Measurements from ENCODE around the gene STK11. TPM values are rescaled to one million over a fixed set of nuclear protein-coding genes. Genes with fewer than 3 reads are reported as not detected.

The STK11 gene, protein sequence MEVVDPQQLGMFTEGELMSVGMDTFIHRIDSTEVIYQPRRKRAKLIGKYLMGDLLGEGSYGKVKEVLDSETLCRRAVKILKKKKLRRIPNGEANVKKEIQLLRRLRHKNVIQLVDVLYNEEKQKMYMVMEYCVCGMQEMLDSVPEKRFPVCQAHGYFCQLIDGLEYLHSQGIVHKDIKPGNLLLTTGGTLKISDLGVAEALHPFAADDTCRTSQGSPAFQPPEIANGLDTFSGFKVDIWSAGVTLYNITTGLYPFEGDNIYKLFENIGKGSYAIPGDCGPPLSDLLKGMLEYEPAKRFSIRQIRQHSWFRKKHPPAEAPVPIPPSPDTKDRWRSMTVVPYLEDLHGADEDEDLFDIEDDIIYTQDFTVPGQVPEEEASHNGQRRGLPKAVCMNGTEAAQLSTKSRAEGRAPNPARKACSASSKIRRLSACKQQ
- 10 to 100 TPM; 57.7 to 86.2 (median 66.4) TPM for polyA plus RNA-seq
- long read RNA-seq, donor 1, result 0 reads
- long read RNA-seq, donor 2, result 0 reads
- long read RNA-seq, donor 3, transcript STK11-201 (10 exons, 2,611 nt), result major isoform, 6 of 6 reads
- long read RNA-seq, donor 3, partial matches to known transcripts, result 0 of 6 reads
- long read RNA-seq, donor 3, other reads (novel, unspliced or antisense), result 0 of 6 reads
- long read RNA-seq, donor 4, result 0 reads
- long read RNA-seq, donor 5, result 0 reads
- long read RNA-seq, donor 6, partial matches to known transcripts, result 20 of 21 reads
- long read RNA-seq, donor 6, other reads (novel, unspliced or antisense), result 0 of 21 reads
- long read RNA-seq, donor 7, transcript STK11-201 (10 exons, 2,611 nt), result major isoform, 16 of 16 reads
- long read RNA-seq, donor 7, partial matches to known transcripts, result 0 of 16 reads
- long read RNA-seq, donor 7, other reads (novel, unspliced or antisense), result 0 of 16 reads
- long read RNA-seq, donor 8, result 0 reads
- long read RNA-seq, donor 9, result 0 reads
- long read RNA-seq, donor 10, transcript STK11-201 (10 exons, 2,611 nt), result major isoform, 9 of 9 reads
- long read RNA-seq, donor 10, partial matches to known transcripts, result 0 of 9 reads
- long read RNA-seq, donor 10, other reads (novel, unspliced or antisense), result 0 of 9 reads

DNA sequence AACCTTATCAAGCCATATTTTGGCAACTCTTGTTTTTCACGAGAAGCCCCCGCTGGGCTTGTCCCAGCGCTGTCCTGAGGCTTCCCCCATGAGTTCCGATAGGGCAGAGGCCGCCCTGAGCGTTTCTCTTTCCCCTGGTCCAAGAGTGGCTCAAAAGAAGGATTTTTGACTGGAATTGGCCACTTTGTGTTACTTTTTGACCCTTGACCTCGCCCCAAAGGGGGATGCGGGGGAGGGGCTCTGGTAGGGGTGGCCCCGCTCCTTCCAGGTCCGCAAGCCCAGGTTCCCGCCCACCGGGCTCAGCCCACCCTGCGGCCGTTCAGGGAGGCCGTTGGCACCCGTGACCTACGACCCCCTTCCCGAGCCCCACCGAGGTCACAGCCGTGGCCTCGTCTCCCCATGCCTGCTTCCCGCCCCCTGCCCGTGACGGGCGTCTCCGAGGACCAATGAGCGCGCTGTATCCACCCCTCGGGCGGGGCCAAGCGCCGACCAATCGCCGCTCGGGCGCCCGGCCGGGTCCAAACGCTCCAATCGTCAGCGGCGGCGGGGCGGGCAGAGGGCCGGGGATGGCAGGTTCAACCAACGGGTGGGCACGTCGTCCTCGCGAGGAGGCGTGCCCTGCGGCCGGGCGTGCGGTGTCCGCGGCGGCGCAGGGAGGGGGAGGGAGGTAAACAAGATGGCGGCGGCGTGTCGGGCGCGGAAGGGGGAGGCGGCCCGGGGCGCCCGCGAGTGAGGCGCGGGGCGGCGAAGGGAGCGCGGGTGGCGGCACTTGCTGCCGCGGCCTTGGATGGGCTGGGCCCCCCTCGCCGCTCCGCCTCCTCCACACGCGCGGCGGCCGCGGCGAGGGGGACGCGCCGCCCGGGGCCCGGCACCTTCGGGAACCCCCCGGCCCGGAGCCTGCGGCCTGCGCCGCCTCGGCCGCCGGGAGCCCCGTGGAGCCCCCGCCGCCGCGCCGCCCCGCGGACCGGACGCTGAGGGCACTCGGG lies at the start of gene STK11:
Gene STK11, plus strand, starts transcription at position 665 of the 986 bp plus-strand sequence. CDS start 1,136 bp downstream, outside the sequence.
- Histone ChIP-seq H3K27me3 (ENCODE audit: control insufficient read depth in 3 of 3, insufficient read depth in 3 of 3, low read length in 3 of 3) (no peaks in the 10 kb centered on the region), H3K4me3 (ENCODE audit: low read depth in 1 of 3, low read length in 3 of 3) (peak within 1 kb of the TSS; percentile 88 to 99 (median 93)), H3K36me3 (ENCODE audit: control insufficient read depth in 3 of 3, insufficient read depth in 2 of 3, low read depth in 1 of 3, low read length in 3 of 3) (peaks cover 0 to 26% (median 0%) of the 10 kb centered on the region in 3 donors), H3K4me1 (ENCODE audit: control insufficient read depth in 3 of 3, insufficient read depth in 2 of 3, low read depth in 1 of 3, low read length in 2 of 3) (peaks cover 0 to 40% (median 6%) of the 10 kb centered on the region in 3 donors), H3K27ac (ENCODE audit: low read depth in 1 of 3, low read length in 2 of 3) (peak within 1 kb of the TSS; percentile 89 to 95 (median 91)), H3K9me3 (ENCODE audit: control insufficient read depth in 2 of 2, insufficient read depth in 1 of 2, low read depth in 1 of 2, low read length in 1 of 2) (no peaks in the 10 kb centered on the region)
- FAIRE-seq (no peak), DNase-seq (peak; percentile 99)
- WGBS, 3 donors, result 3 to 6% (median 5%) methylated on average over 59 to 114 of the region's 114 CpGs

- DNase-seq (no peak), FAIRE-seq (no peak)
- Histone ChIP-seq H3K27ac (ENCODE audit: low read depth in 1 of 3, low read length in 2 of 3) (peak overlapping the region in 1 of 3 donors; percentile 92), H3K4me1 (ENCODE audit: control insufficient read depth in 3 of 3, insufficient read depth in 2 of 3, low read depth in 1 of 3, low read length in 2 of 3) (peaks cover 0 to 16% (median 4%) of the 10 kb centered on the region in 3 donors), H3K9me3 (ENCODE audit: control insufficient read depth in 2 of 2, insufficient read depth in 1 of 2, low read depth in 1 of 2, low read length in 1 of 2) (no peaks in the 10 kb centered on the region), H3K36me3 (ENCODE audit: control insufficient read depth in 3 of 3, insufficient read depth in 2 of 3, low read depth in 1 of 3, low read length in 3 of 3) (peaks cover 3 to 76% (median 14%) of the 10 kb centered on the region in 3 donors), H3K27me3 (ENCODE audit: control insufficient read depth in 3 of 3, insufficient read depth in 3 of 3, low read length in 3 of 3) (no peaks in the 10 kb centered on the region), H3K4me3 (ENCODE audit: low read depth in 1 of 3, low read length in 3 of 3) (no peak overlapping the region)
- 83 to 88% (median 87%) methylated on average over 24 of the region's 24 CpGs for WGBS, 3 donors
These were observed 49.2 kb upstream of the STK11 start for GRCh38 chr19:1156305-1156801.

DNA sequence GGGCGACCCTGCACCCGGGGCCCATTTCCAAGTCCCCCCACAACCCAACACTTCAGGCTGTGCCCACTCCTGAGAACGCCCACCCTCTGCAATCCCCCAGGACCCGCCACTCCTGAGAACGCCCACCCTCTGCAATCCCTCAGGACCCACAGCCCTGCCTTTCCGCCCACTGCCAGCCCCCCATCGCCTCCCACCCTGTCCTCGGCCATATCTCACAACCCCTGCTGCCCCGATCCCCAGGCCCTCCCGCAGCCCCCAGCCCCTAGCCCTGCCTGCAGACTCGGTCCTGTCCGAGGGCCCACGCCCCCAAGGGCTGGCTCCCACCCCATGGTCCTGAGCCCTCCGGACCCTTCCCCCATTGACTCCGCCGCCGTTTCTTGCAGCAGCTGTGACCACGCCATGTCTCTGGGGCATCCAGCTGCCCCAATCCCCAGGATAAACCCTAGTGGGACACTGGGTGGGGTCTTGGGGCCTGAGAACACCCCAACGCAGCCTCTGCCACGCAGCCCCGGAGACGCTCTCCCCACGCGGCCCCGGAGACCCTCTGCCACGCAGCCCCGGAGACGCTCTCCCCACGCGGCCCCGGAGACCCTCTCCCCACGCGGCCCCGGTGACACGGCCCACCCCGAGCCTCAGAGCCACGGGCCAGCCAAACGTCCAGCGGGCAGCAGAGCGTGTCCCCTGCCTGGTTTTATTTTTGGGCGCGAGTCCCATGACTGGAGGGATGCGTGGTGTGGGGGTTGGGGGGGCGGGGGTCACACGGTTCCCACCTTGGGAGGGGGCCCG lies 48.6 kb upstream of the STK11 start:
- H3K27me3 ChIP-seq (ENCODE audit: control insufficient read depth in 3 of 3, insufficient read depth in 3 of 3, low read length in 3 of 3), result no peaks in the 10 kb centered on the region
- DNase-seq (no peak), FAIRE-seq (no peak)
- H3K4me3 ChIP-seq (ENCODE audit: low read depth in 1 of 3, low read length in 3 of 3), result no peak overlapping the region
- peaks cover 0 to 16% (median 4%) of the 10 kb centered on the region in 3 donors for H3K4me1 ChIP-seq (ENCODE audit: control insufficient read depth in 3 of 3, insufficient read depth in 2 of 3, low read depth in 1 of 3, low read length in 2 of 3)
- no peaks in the 10 kb centered on the region for H3K9me3 ChIP-seq (ENCODE audit: control insufficient read depth in 2 of 2, insufficient read depth in 1 of 2, low read depth in 1 of 2, low read length in 1 of 2)
- peaks cover 3 to 70% (median 13%) of the 10 kb centered on the region in 3 donors for H3K36me3 ChIP-seq (ENCODE audit: control insufficient read depth in 3 of 3, insufficient read depth in 2 of 3, low read depth in 1 of 3, low read length in 3 of 3)
- WGBS, 3 donors, result 94 to 95% (median 94%) methylated on average over 44 to 46 of the region's 46 CpGs
- H3K27ac ChIP-seq (ENCODE audit: low read depth in 1 of 3, low read length in 2 of 3), result no peak overlapping the region

GRCh38 chr19:1157931-1158884 lies 47.4 kb upstream of the STK11 start:
- DNase-seq (no peak), FAIRE-seq (no peak)
- peaks cover 0 to 16% (median 4%) of the 10 kb centered on the region in 3 donors for H3K4me1 ChIP-seq (ENCODE audit: control insufficient read depth in 3 of 3, insufficient read depth in 2 of 3, low read depth in 1 of 3, low read length in 2 of 3)
- H3K4me3 ChIP-seq (ENCODE audit: low read depth in 1 of 3, low read length in 3 of 3), result no peak overlapping the region
- H3K9me3 ChIP-seq (ENCODE audit: control insufficient read depth in 2 of 2, insufficient read depth in 1 of 2, low read depth in 1 of 2, low read length in 1 of 2), result no peaks in the 10 kb centered on the region
- no peaks in the 10 kb centered on the region for H3K27me3 ChIP-seq (ENCODE audit: control insufficient read depth in 3 of 3, insufficient read depth in 3 of 3, low read length in 3 of 3)
- peaks cover 3 to 68% (median 7%) of the 10 kb centered on the region in 3 donors for H3K36me3 ChIP-seq (ENCODE audit: control insufficient read depth in 3 of 3, insufficient read depth in 2 of 3, low read depth in 1 of 3, low read length in 3 of 3)
- WGBS, 3 donors, result 93 to 94% (median 94%) methylated on average over 64 to 69 of the region's 69 CpGs
- H3K27ac ChIP-seq (ENCODE audit: low read depth in 1 of 3, low read length in 2 of 3), result no peak overlapping the region

DNA sequence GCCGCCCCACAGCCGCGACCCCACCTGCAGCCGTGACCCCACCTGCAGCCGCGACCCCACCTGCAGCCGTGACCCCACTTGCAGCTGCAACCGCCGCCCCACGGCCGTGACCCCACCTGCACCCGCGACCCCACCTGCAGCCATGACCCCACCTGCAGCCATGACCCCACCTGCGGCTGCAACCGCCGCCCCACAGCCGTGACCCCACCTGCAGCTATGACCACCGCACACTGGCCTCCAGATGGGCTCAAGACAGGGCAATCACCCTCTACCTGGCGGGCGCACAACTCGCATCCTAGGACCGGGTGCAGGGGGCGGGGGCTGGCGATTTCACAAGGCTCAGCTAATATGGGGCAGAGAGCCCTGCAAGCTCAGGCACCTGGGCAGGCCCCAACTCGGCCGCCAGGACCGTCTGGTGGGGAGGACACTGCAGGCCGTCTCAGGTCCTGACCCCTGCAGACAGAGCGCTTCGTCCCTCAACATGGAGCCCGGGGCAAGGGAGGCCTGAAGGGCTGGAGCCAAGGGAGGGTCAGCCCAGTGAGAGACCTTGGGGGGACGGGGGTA lies 46.6 kb upstream of the STK11 start:
- peaks cover 0 to 63% (median 4%) of the 10 kb centered on the region in 3 donors for H3K36me3 ChIP-seq (ENCODE audit: control insufficient read depth in 3 of 3, insufficient read depth in 2 of 3, low read depth in 1 of 3, low read length in 3 of 3)
- DNase-seq, result no peak
- H3K9me3 ChIP-seq (ENCODE audit: control insufficient read depth in 2 of 2, insufficient read depth in 1 of 2, low read depth in 1 of 2, low read length in 1 of 2), result no peaks in the 10 kb centered on the region
- H3K4me1 ChIP-seq (ENCODE audit: control insufficient read depth in 3 of 3, insufficient read depth in 2 of 3, low read depth in 1 of 3, low read length in 2 of 3), result peaks cover 0 to 16% (median 4%) of the 10 kb centered on the region in 3 donors
- H3K27me3 ChIP-seq (ENCODE audit: control insufficient read depth in 3 of 3, insufficient read depth in 3 of 3, low read length in 3 of 3), result no peaks in the 10 kb centered on the region
- H3K4me3 ChIP-seq (ENCODE audit: low read depth in 1 of 3, low read length in 3 of 3), result no peak overlapping the region
- H3K27ac ChIP-seq (ENCODE audit: low read depth in 1 of 3, low read length in 2 of 3), result no peak overlapping the region
- FAIRE-seq, result no peak
- WGBS, 3 donors, result 94 to 95% (median 95%) methylated on average over 28 to 32 of the region's 32 CpGs

DNA sequence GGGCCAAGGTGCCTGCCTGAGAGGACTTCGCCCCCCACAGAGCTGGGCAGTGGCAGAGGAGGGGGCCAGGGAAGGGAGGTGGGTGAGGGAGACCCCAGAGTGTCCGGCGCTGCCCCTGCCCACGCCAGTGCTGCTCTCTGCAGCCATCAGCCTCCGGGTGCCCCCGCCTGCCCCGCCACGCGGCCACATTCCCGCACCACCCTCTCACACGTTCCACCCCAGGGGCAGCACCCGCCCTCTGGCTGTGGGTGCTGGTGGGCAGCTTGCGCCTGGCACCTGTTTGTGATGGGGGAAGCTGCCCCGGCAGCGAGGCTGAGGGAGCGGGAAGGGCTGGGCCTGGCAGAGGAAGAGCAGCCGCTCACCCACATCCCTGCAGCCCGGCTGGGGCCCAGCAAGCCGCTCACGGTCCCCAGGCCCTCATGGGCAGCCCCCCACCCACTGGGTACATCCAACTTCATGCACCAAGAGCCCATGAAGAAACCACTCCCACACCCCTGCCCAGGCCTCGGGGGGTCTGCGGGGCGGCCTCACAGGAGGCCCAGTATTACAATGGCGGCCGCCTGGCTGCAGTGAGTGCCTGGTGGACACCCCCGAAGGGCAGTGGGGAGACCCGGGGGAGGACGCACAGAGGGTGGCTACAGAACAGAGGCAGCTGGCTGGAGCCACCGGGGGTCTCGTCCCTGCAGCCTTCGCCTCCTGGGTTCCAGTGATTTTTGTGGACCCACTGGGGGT lies 45.5 kb upstream of the STK11 start:
- Histone ChIP-seq H3K27me3 (ENCODE audit: control insufficient read depth in 3 of 3, insufficient read depth in 3 of 3, low read length in 3 of 3) (no peaks in the 10 kb centered on the region), H3K4me3 (ENCODE audit: low read depth in 1 of 3, low read length in 3 of 3) (no peak overlapping the region), H3K4me1 (ENCODE audit: control insufficient read depth in 3 of 3, insufficient read depth in 2 of 3, low read depth in 1 of 3, low read length in 2 of 3) (peaks cover 0 to 12% (median 4%) of the 10 kb centered on the region in 3 donors), H3K9me3 (ENCODE audit: control insufficient read depth in 2 of 2, insufficient read depth in 1 of 2, low read depth in 1 of 2, low read length in 1 of 2) (no peaks in the 10 kb centered on the region), H3K27ac (ENCODE audit: low read depth in 1 of 3, low read length in 2 of 3) (no peak overlapping the region), H3K36me3 (ENCODE audit: control insufficient read depth in 3 of 3, insufficient read depth in 2 of 3, low read depth in 1 of 3, low read length in 3 of 3) (peaks cover 0 to 60% (median 2%) of the 10 kb centered on the region in 3 donors)
- FAIRE-seq (no peak), DNase-seq (no peak)
- WGBS, 3 donors, result 86 to 92% (median 92%) methylated on average over 21 to 31 of the region's 31 CpGs
